Sigmoid colon (tissue), 7 donors: ENCODE measurements around the gene TMOD2. TPM values are rescaled to one million over a fixed set of nuclear protein-coding genes. Genes with fewer than 3 reads are reported as not detected.

Source experiments
- DNase-seq: peaks from one replicate; pipeline ENCODE4 v3.0.0-alpha.2; 2019
- H3K27ac ChIP-seq, 4 donors: fragments of 200-600 bp; sonication (generic); one replicate each; pipeline ENCODE4 v1.5.1; 2016 to 2019; ENCODE audit warnings: mild to moderate bottlenecking in 1 of 4
- H3K27me3 ChIP-seq, 3 donors: fragments of 200-600 bp; sonication (generic); one replicate each; pipeline ENCODE4 v1.5.1; 2019; ENCODE audit warnings: mild to moderate bottlenecking in 1 of 3
- H3K36me3 ChIP-seq, 4 donors: fragments of 200-600 bp; sonication (generic); one replicate each; pipeline ENCODE4 v1.5.1; 2016 to 2019
- H3K4me1 ChIP-seq, 4 donors: fragments of 200-600 bp; sonication (generic); one replicate each; pipeline ENCODE4 v1.5.1; 2017 to 2019
- H3K4me3 ChIP-seq, 4 donors: fragments of 200-600 bp; sonication (generic); one replicate each; pipeline ENCODE4 v1.5.1; 2017 to 2019; ENCODE audit warnings: mild to moderate bottlenecking in 2 of 4, moderate library complexity in 1 of 4
- H3K9me3 ChIP-seq, 4 donors: fragments of 200-600 bp in 3 of 4; sonication (generic) in 3 of 4; one replicate each; pipeline versions ENCODE4 v1.5.1 to v1.6.1; 2013 to 2019
- CTCF ChIP-seq, 4 experiments: fragments of 450-650 bp in 3 of 4; fragments of 200-600 bp in 1 of 4; IDR thresholded peaks; one replicate each; pipeline ENCODE4 v1.5.1; 2016 to 2019; ENCODE audit warnings: antibody characterized with exemption in 4 of 4, mild to moderate bottlenecking in 3 of 4, moderate library complexity in 2 of 4
- EP300 ChIP-seq, 4 donors: sonication (generic); formaldehyde crosslinking; IDR thresholded peaks; one replicate each; pipeline ENCODE4 v1.6.1; 2017; ENCODE audit warnings: antibody characterized with exemption in 4 of 4
- POLR2A ChIP-seq, 2 donors: fragments of 450-650 bp; IDR thresholded peaks; one replicate each; pipeline ENCODE4 v1.6.1; 2016; ENCODE audit warnings: antibody characterized with exemption in 2 of 2, mild to moderate bottlenecking in 2 of 2, moderate library complexity in 2 of 2
- POLR2AphosphoS5 ChIP-seq, 4 donors: sonication (generic); formaldehyde crosslinking; IDR thresholded peaks; one replicate each; pipeline ENCODE4 v1.6.1; 2017; ENCODE audit warnings: antibody characterized with exemption in 4 of 4
- WGBS, 2 donors: extraction: QIAGEN DNeasy Blood & Tissue Kit; methylation state at CpG; one replicate each; pipeline ENCODE4 v1.1.7; 2013; 5-methylcytosine and 5-hydroxymethylcytosine counted together
- intact Hi-C: fragments of 100-400 bp; cut with DNase I; formaldehyde crosslinking; loops from one replicate; pipeline ENCODE4 v1.15.1; 2023
- polyA plus RNA-seq, 3 donors: library from polyadenylated mRNA; stranded (reverse); fragments of 200-250 nt; gene quantifications; one replicate each; pipeline ENCODE4 v1.2.3, GENCODE V29; 2013
- total RNA-seq, 4 donors: library from RNA; depleted of rRNA; stranded (reverse); fragments of >200 nt; gene quantifications; one replicate each; pipeline ENCODE4 v1.1.0, GENCODE V29; 2016
- donor health status: healthy with polysubstance abuse.
- donor health status: Bipolar disorder and iron deficiency.
- donor health status: healthy.

TMOD2 gene
- total and polyA plus RNA-seq, 7 donors: 1.4 to 32.5 (median 18.1) TPM

- WGBS, 2 donors: 60 to 64% methylated on average over 5 of the region's 5 CpGs
- DNase-seq: peak; percentile 91
Observed at GRCh38 chr15:51726302-51727073, 24.9 kb upstream of the TMOD2 start.

GRCh38 chr15:51727141-51727897, 24.1 kb upstream of the TMOD2 start:
- TF ChIP-seq POLR2A (IDR thresholded peaks at IDR 0.05) (no peak), POLR2AphosphoS5 (IDR thresholded peaks at IDR 0.05) (no peak)
- Histone ChIP-seq H3K4me1 (peaks cover 0 to 66% (median 62%) of the 10 kb centered on the region in 4 donors), H3K27me3 (no peaks in the 10 kb centered on the region), H3K4me3 (no peak overlapping the region), H3K27ac (peak overlapping the region in 3 of 4 donors; percentile 57 to 78 (median 74)), H3K9me3 (no peaks in the 10 kb centered on the region), H3K36me3 (no peaks in the 10 kb centered on the region)
- intact Hi-C loops: no loop called here
- DNase-seq: no peak
- WGBS, 2 donors: 93 to 95% methylated on average over 4 of the region's 4 CpGs

More at GRCh38 chr15:51726302-51727073, 24.9 kb upstream of the TMOD2 start:
- no peaks in the 10 kb centered on the region for H3K9me3 ChIP-seq
- H3K27ac ChIP-seq: peak overlapping the region in 3 of 4 donors; percentile 57 to 78 (median 74)
- intact Hi-C loops: no loop called here
- H3K36me3 ChIP-seq: no peaks in the 10 kb centered on the region
- no peaks in the 10 kb centered on the region for H3K27me3 ChIP-seq
- no peak overlapping the region for H3K4me3 ChIP-seq
- TF ChIP-seq POLR2AphosphoS5 (IDR thresholded peaks at IDR 0.05) (peak; percentile 96 to 99 (median 98)), EP300 (IDR thresholded peaks at IDR 0.05) (peak; percentile 55 to 90 (median 85)), CTCF (IDR thresholded peaks at IDR 0.05) (no peak), POLR2A (IDR thresholded peaks at IDR 0.05) (no peak)
- peaks cover 0 to 61% (median 55%) of the 10 kb centered on the region in 4 donors for H3K4me1 ChIP-seq

GRCh38 chr15:51731549-51732267, 19.7 kb upstream of the TMOD2 start:
- TF ChIP-seq POLR2AphosphoS5 (IDR thresholded peaks at IDR 0.05): peak in 1 of 4 donors; percentile 20
- no peak for TF ChIP-seq CTCF (IDR thresholded peaks at IDR 0.05)
- no peaks in the 10 kb centered on the region for H3K36me3 ChIP-seq
- intact Hi-C loops: no loop called here
- no peak for DNase-seq
- 21% methylated on average over 5 of the region's 5 CpGs for WGBS, 2 donors
- peak overlapping the region in 3 of 4 donors; percentile 22 to 32 (median 27) for H3K4me3 ChIP-seq
- no peaks in the 10 kb centered on the region for H3K27me3 ChIP-seq
- H3K27ac ChIP-seq: peak overlapping the region; percentile 75 to 94 (median 76)
- H3K9me3 ChIP-seq: no peaks in the 10 kb centered on the region
- H3K4me1 ChIP-seq: peaks cover 0 to 56% (median 49%) of the 10 kb centered on the region in 4 donors

GRCh38 chr15:51732646-51733045, 18.8 kb upstream of the TMOD2 start:
- no peaks in the 10 kb centered on the region for H3K9me3 ChIP-seq
- TF ChIP-seq POLR2AphosphoS5 (IDR thresholded peaks at IDR 0.05) (no peak), CTCF (IDR thresholded peaks at IDR 0.05) (no peak), POLR2A (IDR thresholded peaks at IDR 0.05) (no peak), EP300 (IDR thresholded peaks at IDR 0.05) (no peak)
- 50 to 90% methylated on average over 2 of the region's 2 CpGs for WGBS, 2 donors
- peaks cover 0 to 48% (median 40%) of the 10 kb centered on the region in 4 donors for H3K4me1 ChIP-seq
- H3K36me3 ChIP-seq: no peaks in the 10 kb centered on the region
- no peak for DNase-seq
- peak overlapping the region; percentile 75 to 94 (median 76) for H3K27ac ChIP-seq
- intact Hi-C loops: no loop called here
- H3K4me3 ChIP-seq: no peak overlapping the region
- H3K27me3 ChIP-seq: no peaks in the 10 kb centered on the region
